ENCODE measurements around the gene PLCE1. TPM values are rescaled to one million over a fixed set of nuclear protein-coding genes. Genes with fewer than 3 reads are reported as not detected.
"Not testable (repeated sequence)": the region's sequence is repeated elsewhere in the genome, so short reads cannot be mapped to it uniquely, and the experiment has no call there.

Gene PLCE1
- total and polyA plus RNA-seq, 11 donors, result 1.3 to 42.1 (median 10.4) TPM

- intact Hi-C loops (cut with DNase I), result no loop called here
- DNase-seq (no peak), ATAC-seq (peak in 1 of 4 donors; percentile 21)
- Histone ChIP-seq H3K4me3 (no peak overlapping the region), H3K36me3 (no peaks in the 10 kb centered on the region), H3K27me3 (no peaks in the 10 kb centered on the region), H3K27ac (peak overlapping the region in 4 of 12 donors; percentile 12 to 77 (median 37)), H3K4me1 (peaks cover 0 to 16% (median 4%) of the 10 kb centered on the region in 12 donors), H3K9me3 (no peaks in the 10 kb centered on the region)
- TF ChIP-seq POLR2A (IDR thresholded peaks at IDR 0.05), result no peak
- TF ChIP-seq CTCF (IDR thresholded peaks at IDR 0.05), result no peak
- WGBS, 4 donors, result 49 to 61% (median 53%) methylated on average over 2 of the region's 2 CpGs
These were observed 41.8 kb upstream of the PLCE1 start for GRCh38 chr10:93951905-93952304.

GRCh38 chr10:93954299-93954698 is 39.4 kb upstream of the PLCE1 start:
- TF ChIP-seq CTCF (IDR thresholded peaks at IDR 0.05), result no peak
- no peak for TF ChIP-seq POLR2A (IDR thresholded peaks at IDR 0.05)
- H3K36me3 ChIP-seq, result no peaks in the 10 kb centered on the region
- peaks cover 0 to 8% (median 0%) of the 10 kb centered on the region in 12 donors for H3K4me1 ChIP-seq
- 95 to 97% (median 95%) methylated on average over 8 of the region's 8 CpGs for WGBS, 4 donors
- no peak for DNase-seq
- H3K4me3 ChIP-seq, result no peak overlapping the region
- H3K9me3 ChIP-seq, result no peaks in the 10 kb centered on the region
- intact Hi-C loops (cut with DNase I), result no loop called here
- no peaks in the 10 kb centered on the region for H3K27me3 ChIP-seq
- H3K27ac ChIP-seq, result no peak overlapping the region
- ATAC-seq, result no peak

GRCh38 chr10:93954726-93955363 is 38.9 kb upstream of the PLCE1 start:
- Histone ChIP-seq H3K27ac (no peak overlapping the region), H3K27me3 (no peaks in the 10 kb centered on the region), H3K4me1 (peaks cover 0 to 8% (median 0%) of the 10 kb centered on the region in 12 donors), H3K9me3 (no peaks in the 10 kb centered on the region), H3K4me3 (no peak overlapping the region), H3K36me3 (no peaks in the 10 kb centered on the region)
- DNase-seq (no peak), ATAC-seq (no peak)
- WGBS, 4 donors, result 86 to 94% (median 92%) methylated on average over 5 of the region's 5 CpGs
- intact Hi-C loops (cut with DNase I), result no loop called here
- TF ChIP-seq CTCF (IDR thresholded peaks at IDR 0.05) (no peak), POLR2A (IDR thresholded peaks at IDR 0.05) (no peak)

GRCh38 chr10:93958834-93959233 is 34.9 kb upstream of the PLCE1 start:
- H3K4me3 ChIP-seq, result no peak overlapping the region
- H3K27me3 ChIP-seq, result no peaks in the 10 kb centered on the region
- TF ChIP-seq POLR2A (IDR thresholded peaks at IDR 0.05) (no peak), CTCF (IDR thresholded peaks at IDR 0.05) (no peak)
- H3K9me3 ChIP-seq, result no peaks in the 10 kb centered on the region
- H3K4me1 ChIP-seq, result peaks cover 0 to 13% (median 0%) of the 10 kb centered on the region in 12 donors
- H3K36me3 ChIP-seq, result no peaks in the 10 kb centered on the region
- DNase-seq (no peak), ATAC-seq (peak in 1 of 4 donors; percentile 18)
- intact Hi-C loops (cut with DNase I), result no loop called here
- H3K27ac ChIP-seq, result no peak overlapping the region
- 86 to 93% (median 92%) methylated on average over 6 of the region's 6 CpGs for WGBS, 4 donors

- H3K4me3 ChIP-seq; ATAC-seq; H3K36me3 ChIP-seq; H3K27ac ChIP-seq; H3K9me3 ChIP-seq; H3K27me3 ChIP-seq; intact Hi-C loops (cut with DNase I); DNase-seq: not testable (repeated sequence)
- WGBS, 4 donors, result 93 to 100% (median 96%) methylated on average over 7 of the region's 7 CpGs
- peaks cover 0 to 16% (median 0%) of the 10 kb centered on the region in 12 donors for H3K4me1 ChIP-seq
These were observed 32.7 kb upstream of the PLCE1 start for GRCh38 chr10:93960988-93961387.
